SK-N-SH (cell line): Measurements from ENCODE around the gene GAB1. TPM values are rescaled to one million over a fixed set of nuclear protein-coding genes. Genes with fewer than 3 reads are reported as not detected.

Experiments used
- CTCF ChIA-PET: fragments of 300-600, 350-600 bp; formaldehyde crosslinking; extraction: SDS; loops from one replicate; lab custom pipeline; 2021; lab: Yijun Ruan, JAX
- POLR2A ChIA-PET: fragments of 350-600 bp; sonication (Branson Sonifier 250); formaldehyde crosslinking; extraction: SDS; loops from one replicate; lab custom pipeline; 2020; ENCODE audit warnings: antibody characterized with exemption, inconsistent platforms; lab: Yijun Ruan, JAX
- DNase-seq: peaks from one replicate; pipeline ENCODE4 v3.0.0; 2012
- H2AFZ ChIP-seq: fragments of 200-600 bp; sonication (generic); 2 replicates; pipeline ENCODE4 v1.8.1; 2016; ENCODE audit warnings: antibody characterized with exemption, mild to moderate bottlenecking, low read depth
- H3F3A ChIP-seq: fragments of 200-600 bp; sonication (generic); replicated peaks from 2 replicates; pipeline ENCODE3; 2016; ENCODE audit warnings: antibody characterized with exemption, mild to moderate bottlenecking; ENCODE audit not compliant: insufficient read depth
- H3K27ac ChIP-seq, 2 experiments: fragments of 200-500 bp in 1 of 2; fragments of 200-600 bp in 1 of 2; sonication (Bioruptor generic) in 1 of 2; sonication (generic), shearing (Covaris generic) in 1 of 2; 2 replicates each; pipeline versions ENCODE4 v1.5.1 to v1.6.1; 2014 to 2016; ENCODE audit warnings: low read depth in 2 of 2, inconsistent platforms in 1 of 2, low read length in 1 of 2, mild to moderate bottlenecking in 1 of 2, mixed read lengths in 1 of 2
- H3K27me3 ChIP-seq: fragments of 200-600 bp; sonication (generic), shearing (Covaris generic); 2 replicates; pipeline ENCODE4 v1.6.1; 2016; ENCODE audit warnings: mixed run types; ENCODE audit not compliant: insufficient read depth
- H3K36me3 ChIP-seq, 2 experiments: fragments of 200-500 bp in 1 of 2; fragments of 200-600 bp in 1 of 2; sonication (Bioruptor generic) in 1 of 2; sonication (generic) in 1 of 2; replicated peaks in 1 of 2; 2 replicates each; pipeline versions ENCODE3 to v1.5.1; 2014 to 2016; ENCODE audit warnings: low read length in 1 of 2, mild to moderate bottlenecking in 1 of 2; ENCODE audit not compliant: insufficient read depth in 2 of 2, control insufficient read depth in 1 of 2
- H3K4me1 ChIP-seq, 2 experiments: fragments of 200-500 bp in 1 of 2; fragments of 200-600 bp in 1 of 2; sonication (Bioruptor generic) in 1 of 2; sonication (generic), shearing (Covaris generic) in 1 of 2; 2 replicates each; pipeline versions ENCODE4 v1.5.1 to v1.6.1; 2014 to 2016; ENCODE audit warnings: low read depth in 1 of 2, low read length in 1 of 2, mixed run types in 1 of 2; ENCODE audit not compliant: insufficient read depth in 2 of 2, control insufficient read depth in 1 of 2
- H3K4me2 ChIP-seq: fragments of 200-600 bp; sonication (generic), shearing (Covaris generic); 2 replicates; pipeline ENCODE4 v1.6.1; 2017; ENCODE audit warnings: mixed run types
- H3K4me3 ChIP-seq, 2 experiments: fragments of 200-500 bp in 1 of 2; fragments of 200-600 bp in 1 of 2; sonication (Bioruptor generic) in 1 of 2; sonication (generic), shearing (Covaris generic) in 1 of 2; 2 replicates each; pipeline versions ENCODE4 v1.5.1 to v1.8.1; 2014 to 2016; ENCODE audit warnings: low read depth in 2 of 2, inconsistent platforms in 1 of 2, low read length in 1 of 2, mild to moderate bottlenecking in 1 of 2, mixed read lengths in 1 of 2, moderate library complexity in 1 of 2
- H3K79me2 ChIP-seq: fragments of 200-600 bp; sonication (generic); 2 replicates; pipeline ENCODE4 v1.8.1; 2017; ENCODE audit warnings: mild to moderate bottlenecking; ENCODE audit not compliant: insufficient read depth
- H3K9ac ChIP-seq: fragments of 200-600 bp; sonication (generic); 2 replicates; pipeline ENCODE4 v1.6.1; 2017; ENCODE audit warnings: mixed run types
- H3K9me2 ChIP-seq: fragments of 200-600 bp; sonication (generic); 2 replicates; pipeline ENCODE4 v1.6.1; 2017; ENCODE audit warnings: mixed run types
- H3K9me3 ChIP-seq: fragments of 200-600 bp; sonication (generic); 2 replicates; pipeline ENCODE4 v1.6.1; 2017; ENCODE audit warnings: mixed run types, mild to moderate bottlenecking, moderate library complexity
- H4K20me1 ChIP-seq: fragments of 200-600 bp; sonication (generic); 2 replicates; pipeline ENCODE4 v1.6.1; 2017; ENCODE audit warnings: mild to moderate bottlenecking, mixed run types; ENCODE audit not compliant: insufficient read depth
- ELF1 ChIP-seq: IDR thresholded peaks from 2 replicates; pipeline ENCODE4 v1.4.0; 2012
- EP300 ChIP-seq, 2 experiments: IDR thresholded peaks; 2 replicates each; pipeline versions ENCODE4 v1.4.0 to v1.6.1; 2012; ENCODE audit warnings: borderline replicate concordance in 1 of 2, low read depth in 1 of 2, low read length in 1 of 2
- EZH2phosphoT487 ChIP-seq: fragments of 200-600 bp; sonication (generic); IDR thresholded peaks from 2 replicates; pipeline ENCODE4 v1.6.1; 2017; ENCODE audit warnings: low read depth, mixed run types, mild to moderate bottlenecking, antibody characterized with exemption, moderate library complexity, borderline replicate concordance
- FOSL2 ChIP-seq: IDR thresholded peaks from 2 replicates; pipeline ENCODE4 v1.4.0; 2012; ENCODE audit warnings: low read depth, mild to moderate bottlenecking, moderate library complexity, borderline replicate concordance
- FOXJ3 ChIP-seq: sonication (generic); formaldehyde crosslinking; IDR thresholded peaks from 2 replicates; pipeline ENCODE4 v1.5.1; 2020; ENCODE audit warnings: mild to moderate bottlenecking, missing genetic modification reagents
- FOXM1 ChIP-seq: IDR thresholded peaks from 2 replicates; pipeline ENCODE4 v1.4.0; 2012; ENCODE audit warnings: low read depth, mild to moderate bottlenecking
- GATA2 ChIP-seq: sonication (generic); formaldehyde crosslinking; IDR thresholded peaks from 2 replicates; pipeline ENCODE4 v1.5.0; 2020; ENCODE audit warnings: mild to moderate bottlenecking, missing genetic modification reagents
- MAX ChIP-seq: IDR thresholded peaks from 2 replicates; pipeline ENCODE4 v1.4.0; 2012; ENCODE audit warnings: low read depth
- MEF2A ChIP-seq: IDR thresholded peaks from 2 replicates; pipeline ENCODE4 v1.4.0; 2012; ENCODE audit warnings: low read depth, borderline replicate concordance
- MXI1 ChIP-seq: IDR thresholded peaks from 2 replicates; pipeline ENCODE4 v1.6.1; 2012; ENCODE audit warnings: mild to moderate bottlenecking, low read depth, low read length, improper control_type of control experiment
- RAD21 ChIP-seq: IDR thresholded peaks from 2 replicates; pipeline ENCODE4 v1.6.1; 2012; ENCODE audit warnings: mild to moderate bottlenecking, low read length
- SIN3A ChIP-seq: IDR thresholded peaks from 2 replicates; pipeline ENCODE4 v1.6.1; 2012; ENCODE audit warnings: low read depth, mild to moderate bottlenecking, low read length, moderate library complexity, borderline replicate concordance
- SMC3 ChIP-seq: IDR thresholded peaks from 2 replicates; pipeline ENCODE4 v1.6.1; 2012; ENCODE audit warnings: low read depth, low read length, improper control_type of control experiment
- TAF1 ChIP-seq: IDR thresholded peaks from 2 replicates; pipeline ENCODE4 v1.6.1; 2012; ENCODE audit warnings: low read depth, mild to moderate bottlenecking, low read length, moderate library complexity, borderline replicate concordance
- TCF12 ChIP-seq: IDR thresholded peaks from 2 replicates; pipeline ENCODE4 v1.4.0; 2012
- TEAD4 ChIP-seq: IDR thresholded peaks from 2 replicates; pipeline ENCODE4 v1.4.0; 2012; ENCODE audit warnings: mild to moderate bottlenecking, borderline replicate concordance; ENCODE audit not compliant: insufficient read depth
- whole genome bisulfite sequencing: methylation state at CpG from one replicate; pipeline ENCODE4 v1.1.6; 2017; ENCODE audit warnings: low lambda C conversion rate; 5-methylcytosine and 5-hydroxymethylcytosine counted together
- polyA plus RNA-seq, 3 experiments: library from polyadenylated mRNA; depleted of rRNA; stranded (reverse); fragments of >200 nt; gene quantifications; 2 replicates each; pipeline ENCODE4 v1.2.3, GENCODE V29; 2012

Gene GAB1
- polyA plus RNA-seq, 1 of the 3 experiments (the other 2 are of a cell fraction) = 3.7 TPM

- ChIA-PET CTCF (interaction anchor here (1.3 to 2.3 kb wide), 2 partner anchors 14 to 45 kb away, joined by 3 to 8 read pairs; partner anchors contain the start of gene GAB1), POLR2A (interaction anchor here (1.4 kb wide), 1 partner anchor 15 kb away, joined by 5 read pairs; the partner anchor contains the start of gene GAB1)
- Histone ChIP-seq H2AFZ (no peak overlapping the region), H3K27ac (peak overlapping the region; percentile 23 to 67; a peak in 3 of 4 replicates), H3K9ac (no peak overlapping the region), H3K4me3 (no peak overlapping the region), H3K79me2 (peaks cover 14% of the 10 kb centered on the region; the same call in 1 of the 2 replicates), H4K20me1 (no peaks in the 10 kb centered on the region; the same call in 1 of the 2 replicates), H3K4me2 (peak overlapping the region; percentile 0; the same call in 1 of the 2 replicates), H3K9me2 (no peaks in the 10 kb centered on the region), H3K4me1 (peaks cover 31 to 41% of the 10 kb centered on the region in 2 experiments; a peak in 3 of 4 replicates)
- WGBS = 68% methylated on average over 1 of the region's 1 CpG
- peak; percentile 63 for DNase-seq
- TF ChIP-seq FOXJ3 (CRISPR knock-in tag) = 0 out of 2 replicates have a peak, but pooled peaks have one; percentile 21
- peak; percentile 37; the same call in 1 of the 2 replicates for TF ChIP-seq MXI1
- TF ChIP-seq EP300 (IDR thresholded peaks at IDR 0.05; ENCODE audit: borderline replicate concordance in 1 of 2, low read depth in 1 of 2, low read length in 1 of 2) = peak in 1 of 2 experiments; percentile 55; a peak in 1 of 4 replicates
- no peak for TF ChIP-seq GATA2 (CRISPR knock-in tag)
- TF ChIP-seq EZH2phosphoT487 = no peak
- TF ChIP-seq TCF12 = peak; percentile 55
- TF ChIP-seq TAF1 = no peak
- TF ChIP-seq SIN3A = no peak
- TF ChIP-seq, all 33 proteins: peak for 4
- Histone ChIP-seq H3K9me3 (no peaks in the 10 kb centered on the region), H3F3A (no peaks in the 10 kb centered on the region), H3K27me3 (no peaks in the 10 kb centered on the region), H3K36me3 (no peaks in the 10 kb centered on the region)
Observed at GRCh38 chr4:143351774-143352451, 15.2 kb downstream of the GAB1 start.

GRCh38 chr4:143352720-143353119, 16.0 kb downstream of the GAB1 start:
- H3K36me3 ChIP-seq = no peaks in the 10 kb centered on the region
- TF ChIP-seq GATA2 (CRISPR knock-in tag) = no peak
- TF ChIP-seq MXI1 = no peak
- no peak for TF ChIP-seq MEF2A
- no peak for TF ChIP-seq MAX
- no peak for TF ChIP-seq FOXM1
- no peak for TF ChIP-seq ELF1
- TF ChIP-seq EP300 (IDR thresholded peaks at IDR 0.05; ENCODE audit: borderline replicate concordance in 1 of 2, low read depth in 1 of 2, low read length in 1 of 2) = no peak
- no peak for TF ChIP-seq FOSL2
- TF ChIP-seq TEAD4 = no peak
- no peak for TF ChIP-seq SMC3
- no peak for TF ChIP-seq RAD21
- peak overlapping the region; percentile 0; the same call in 1 of the 2 replicates for H3K4me2 ChIP-seq
- no peak overlapping the region for H2AFZ ChIP-seq
- no peaks in the 10 kb centered on the region for H3K9me2 ChIP-seq
- no peak overlapping the region for H3K9ac ChIP-seq
- no peaks in the 10 kb centered on the region for H3K9me3 ChIP-seq
- WGBS = 64% methylated on average over 3 of the region's 3 CpGs
- peaks cover 29 to 48% of the 10 kb centered on the region in 2 experiments; a peak in 3 of 4 replicates for H3K4me1 ChIP-seq
- DNase-seq = no peak
- POLR2A ChIA-PET = no interaction called here
- CTCF ChIA-PET = interaction anchor here (2.0 kb wide), 1 partner anchor 9 kb away, joined by 4 read pairs; no protein-coding TSS in a partner anchor
- no peaks in the 10 kb centered on the region; the same call in 1 of the 2 replicates for H4K20me1 ChIP-seq
- H3K27ac ChIP-seq = peak overlapping the region; percentile 23 to 67; a peak in 2 of 4 replicates
- H3K79me2 ChIP-seq = peaks cover 19% of the 10 kb centered on the region; the same call in 1 of the 2 replicates
- H3K4me3 ChIP-seq = no peak overlapping the region
- H3K27me3 ChIP-seq = no peaks in the 10 kb centered on the region
- H3F3A ChIP-seq = no peaks in the 10 kb centered on the region
